Activated B cell treated with CpG ODN at 0.5 μM for 24 hours (primary cell): ENCODE results near the gene C9orf40. TPM values are rescaled to one million over a fixed set of nuclear protein-coding genes. Genes with fewer than 3 reads are reported as not detected.

ENCODE experiments used
- ATAC-seq: fragments of 200-7000 bp; cut with Tn5 transposase; one replicate; pipeline ENCODE4 v1.10.0; 2021; ENCODE audit warnings: low read depth, mild to moderate bottlenecking, moderate library complexity
- CTCF ChIA-PET: fragments of 350-600 bp; sonication (Branson Sonifier 250); formaldehyde crosslinking; loops from one replicate; lab custom pipeline; 2021; ENCODE audit warnings: antibody characterized with exemption; lab: Charles Lee
- POLR2A ChIA-PET: fragments of 350-600 bp; sonication (Branson Sonifier 250); formaldehyde crosslinking; loops from one replicate; lab custom pipeline; 2021; ENCODE audit warnings: antibody characterized with exemption; lab: Charles Lee
- DNase-seq: peaks from one replicate; pipeline ENCODE4 v3.0.0; 2022
- H3K27ac Mint-ChIP-seq: one replicate; pipeline ENCODE4 v1.8.0; 2020; ENCODE audit warnings: mixed read lengths
- H3K27me3 Mint-ChIP-seq: one replicate; pipeline ENCODE4 v1.8.0; 2021; ENCODE audit warnings: mixed read lengths
- H3K36me3 Mint-ChIP-seq: one replicate; pipeline ENCODE4 v1.8.0; 2021; ENCODE audit warnings: low read depth, mixed read lengths
- H3K4me1 Mint-ChIP-seq: one replicate; pipeline ENCODE4 v1.8.0; 2021; ENCODE audit warnings: mixed read lengths
- H3K4me3 Mint-ChIP-seq: one replicate; pipeline ENCODE4 v1.8.0; 2020; ENCODE audit warnings: mild to moderate bottlenecking, mixed read lengths
- H3K9me3 Mint-ChIP-seq: one replicate; pipeline ENCODE4 v1.8.0; 2020; ENCODE audit warnings: mixed read lengths
- intact Hi-C: fragments of 100-400 bp; cut with micrococcal nuclease; formaldehyde crosslinking; loops from one replicate; pipeline ENCODE4 v1.15.1; 2024
- total RNA-seq: library from RNA; stranded (reverse); gene quantifications from 2 replicates; pipeline ENCODE4 v1.2.3, GENCODE V29; 2022
- TF ChIP-seq, protein P1 (sequence below): fragments of 200-600 bp; IDR thresholded peaks from one replicate; pipeline ENCODE4 v1.8.0; 2022; ENCODE audit warnings: antibody characterized with exemption, mild to moderate bottlenecking

The C9orf40 gene
- total RNA-seq, 1 donor from 2014 or later: 5.7 TPM

DNA sequence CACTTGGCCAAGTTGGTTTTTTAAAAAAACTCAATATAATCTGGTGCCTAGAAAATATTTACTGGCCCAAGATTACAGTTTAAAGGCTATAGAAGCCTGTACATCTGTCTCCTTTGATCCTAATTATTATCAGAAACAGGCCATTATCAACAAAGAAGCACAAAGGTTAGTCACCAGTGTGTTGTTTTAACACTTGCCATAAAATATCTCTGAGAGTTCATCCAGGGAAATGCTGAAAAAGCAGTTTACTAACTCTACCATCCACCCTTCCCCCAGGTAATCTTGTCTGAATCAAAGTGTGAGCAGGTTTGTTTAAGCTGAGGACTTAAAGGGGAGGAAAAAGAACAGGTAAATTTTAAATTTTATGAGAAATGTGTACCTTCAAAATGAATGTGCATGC is 51.7 kb downstream of the C9orf40 start:
- TF ChIP-seq, protein P1, sequence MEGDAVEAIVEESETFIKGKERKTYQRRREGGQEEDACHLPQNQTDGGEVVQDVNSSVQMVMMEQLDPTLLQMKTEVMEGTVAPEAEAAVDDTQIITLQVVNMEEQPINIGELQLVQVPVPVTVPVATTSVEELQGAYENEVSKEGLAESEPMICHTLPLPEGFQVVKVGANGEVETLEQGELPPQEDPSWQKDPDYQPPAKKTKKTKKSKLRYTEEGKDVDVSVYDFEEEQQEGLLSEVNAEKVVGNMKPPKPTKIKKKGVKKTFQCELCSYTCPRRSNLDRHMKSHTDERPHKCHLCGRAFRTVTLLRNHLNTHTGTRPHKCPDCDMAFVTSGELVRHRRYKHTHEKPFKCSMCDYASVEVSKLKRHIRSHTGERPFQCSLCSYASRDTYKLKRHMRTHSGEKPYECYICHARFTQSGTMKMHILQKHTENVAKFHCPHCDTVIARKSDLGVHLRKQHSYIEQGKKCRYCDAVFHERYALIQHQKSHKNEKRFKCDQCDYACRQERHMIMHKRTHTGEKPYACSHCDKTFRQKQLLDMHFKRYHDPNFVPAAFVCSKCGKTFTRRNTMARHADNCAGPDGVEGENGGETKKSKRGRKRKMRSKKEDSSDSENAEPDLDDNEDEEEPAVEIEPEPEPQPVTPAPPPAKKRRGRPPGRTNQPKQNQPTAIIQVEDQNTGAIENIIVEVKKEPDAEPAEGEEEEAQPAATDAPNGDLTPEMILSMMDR: no peak
- no peak overlapping the region for H3K27ac Mint-ChIP-seq
- no peak for ATAC-seq
- ChIA-PET POLR2A (no interaction called here), CTCF (no interaction called here)
- intact Hi-C loops: no loop called here
- no peak for DNase-seq
- no peak overlapping the region for H3K4me3 Mint-ChIP-seq
- no peaks in the 10 kb centered on the region for H3K4me1 Mint-ChIP-seq
- H3K9me3 Mint-ChIP-seq: no peaks in the 10 kb centered on the region
- no peaks in the 10 kb centered on the region for H3K36me3 Mint-ChIP-seq
- H3K27me3 Mint-ChIP-seq: peaks cover 11% of the 10 kb centered on the region

Other genes with a start within 250 kb of the C9orf40 start
- gene TRPM6, start 65.0 kb downstream of the C9orf40 start, total RNA-seq: not detected in 2 replicates
- 15.7 and 19.4 TPM in 2 replicates for gene CARNMT1, start 75.4 kb upstream of the C9orf40 start, total RNA-seq
- 6.5 and 8.8 TPM in 2 replicates for gene NMRK1, start 135.2 kb upstream of the C9orf40 start, total RNA-seq
- 59.7 and 60.1 TPM in 2 replicates for gene OSTF1, start 135.6 kb upstream of the C9orf40 start, total RNA-seq